Vagina (tissue), 2 donors: ENCODE results near the gene ONECUT1. TPM values are rescaled to one million over a fixed set of nuclear protein-coding genes. Genes with fewer than 3 reads are reported as not detected.

Experiments used
- DNase-seq, 2 donors: peaks; one replicate each; pipeline ENCODE4 v3.0.0-alpha.2; 2017; ENCODE audit errors: extremely low spot score in 2 of 2
- H3K27ac ChIP-seq: fragments of 200-600 bp; sonication (generic); one replicate; pipeline ENCODE4 v1.5.1; 2019
- H3K27me3 ChIP-seq: fragments of 200-600 bp; sonication (generic); one replicate; pipeline ENCODE4 v1.5.1; 2019
- H3K36me3 ChIP-seq, 2 donors: fragments of 200-600 bp; sonication (generic); one replicate each; pipeline ENCODE4 v1.5.1; 2017 to 2019
- H3K4me1 ChIP-seq: fragments of 200-600 bp; sonication (generic); one replicate; pipeline ENCODE4 v1.5.1; 2019
- H3K4me3 ChIP-seq, 2 donors: fragments of 200-600 bp; sonication (generic); 1 replicate in 1 of 2; 2 replicates in 1 of 2; pipeline ENCODE4 v1.5.1; 2016 to 2019
- H3K9me3 ChIP-seq: fragments of 200-600 bp; sonication (generic); one replicate; pipeline ENCODE4 v1.5.1; 2019
- POLR2A ChIP-seq, 2 donors: fragments of 450-650 bp; IDR thresholded peaks; one replicate each; pipeline ENCODE4 v1.6.1; 2017; ENCODE audit warnings: antibody characterized with exemption in 2 of 2, mild to moderate bottlenecking in 2 of 2, moderate library complexity in 2 of 2
- POLR2AphosphoS5 ChIP-seq, 2 donors: sonication (generic); formaldehyde crosslinking; IDR thresholded peaks; one replicate each; pipeline ENCODE4 v1.9.0; 2017; ENCODE audit warnings: antibody characterized with exemption in 2 of 2, mild to moderate bottlenecking in 2 of 2, low read depth in 1 of 2; ENCODE audit not compliant: insufficient read depth in 1 of 2
- intact Hi-C: fragments of 100-400 bp; cut with DNase I; formaldehyde crosslinking; loops from one replicate; pipeline ENCODE4 v1.15.1; 2023
- total RNA-seq: library from RNA; depleted of rRNA; stranded (reverse); fragments of >200 nt; gene quantifications from one replicate; pipeline ENCODE4 v1.2.3, GENCODE V29; 2016
- TF ChIP-seq, protein P1 (sequence below), 3 experiments: fragments of 450-650 bp in 2 of 3; fragments of 200-600 bp in 1 of 3; sonication (generic) in 1 of 3; IDR thresholded peaks; one replicate each; pipeline ENCODE4 v1.5.1; 2017 to 2019; ENCODE audit warnings: antibody characterized with exemption in 3 of 3, mild to moderate bottlenecking in 2 of 3, moderate library complexity in 2 of 3

Gene ONECUT1
- total RNA-seq, 1 donor from 2014 or later = not detected

DNA sequence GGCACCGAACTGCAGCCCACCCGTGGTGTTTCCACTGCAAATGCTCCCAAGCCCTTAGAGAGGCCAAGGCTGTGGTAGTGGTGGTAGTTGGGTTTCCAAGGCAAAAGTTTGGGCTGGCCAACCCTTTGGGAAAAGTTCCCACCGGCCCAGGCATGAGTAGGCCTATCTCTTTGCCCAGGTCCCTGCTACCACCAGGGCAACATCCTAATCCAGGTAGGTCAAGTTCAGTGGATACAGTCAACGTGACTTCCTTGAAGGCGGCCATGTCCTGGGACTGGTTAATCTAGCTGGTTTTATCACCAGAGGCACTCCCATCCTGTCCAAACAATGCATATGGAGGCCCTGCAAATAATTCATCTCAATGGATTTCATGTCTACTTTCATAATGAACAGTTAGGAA lies 1.6 kb upstream of the ONECUT1 start:
- Histone ChIP-seq H3K9me3 (no peaks in the 10 kb centered on the region), H3K27ac (no peak overlapping the region), H3K27me3 (peaks cover 19% of the 10 kb centered on the region), H3K4me3 (no peak overlapping the region), H3K36me3 (no peaks in the 10 kb centered on the region), H3K4me1 (peaks cover 28% of the 10 kb centered on the region)
- intact Hi-C loops = no loop called here
- TF ChIP-seq POLR2A (IDR thresholded peaks at IDR 0.05) (no peak), POLR2AphosphoS5 (IDR thresholded peaks at IDR 0.05; ENCODE audit: insufficient read depth in 1 of 2, low read depth in 1 of 2) (no peak)
- TF ChIP-seq, protein P1, sequence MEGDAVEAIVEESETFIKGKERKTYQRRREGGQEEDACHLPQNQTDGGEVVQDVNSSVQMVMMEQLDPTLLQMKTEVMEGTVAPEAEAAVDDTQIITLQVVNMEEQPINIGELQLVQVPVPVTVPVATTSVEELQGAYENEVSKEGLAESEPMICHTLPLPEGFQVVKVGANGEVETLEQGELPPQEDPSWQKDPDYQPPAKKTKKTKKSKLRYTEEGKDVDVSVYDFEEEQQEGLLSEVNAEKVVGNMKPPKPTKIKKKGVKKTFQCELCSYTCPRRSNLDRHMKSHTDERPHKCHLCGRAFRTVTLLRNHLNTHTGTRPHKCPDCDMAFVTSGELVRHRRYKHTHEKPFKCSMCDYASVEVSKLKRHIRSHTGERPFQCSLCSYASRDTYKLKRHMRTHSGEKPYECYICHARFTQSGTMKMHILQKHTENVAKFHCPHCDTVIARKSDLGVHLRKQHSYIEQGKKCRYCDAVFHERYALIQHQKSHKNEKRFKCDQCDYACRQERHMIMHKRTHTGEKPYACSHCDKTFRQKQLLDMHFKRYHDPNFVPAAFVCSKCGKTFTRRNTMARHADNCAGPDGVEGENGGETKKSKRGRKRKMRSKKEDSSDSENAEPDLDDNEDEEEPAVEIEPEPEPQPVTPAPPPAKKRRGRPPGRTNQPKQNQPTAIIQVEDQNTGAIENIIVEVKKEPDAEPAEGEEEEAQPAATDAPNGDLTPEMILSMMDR (IDR thresholded peaks at IDR 0.05) = no peak
- DNase-seq = no peak

DNA sequence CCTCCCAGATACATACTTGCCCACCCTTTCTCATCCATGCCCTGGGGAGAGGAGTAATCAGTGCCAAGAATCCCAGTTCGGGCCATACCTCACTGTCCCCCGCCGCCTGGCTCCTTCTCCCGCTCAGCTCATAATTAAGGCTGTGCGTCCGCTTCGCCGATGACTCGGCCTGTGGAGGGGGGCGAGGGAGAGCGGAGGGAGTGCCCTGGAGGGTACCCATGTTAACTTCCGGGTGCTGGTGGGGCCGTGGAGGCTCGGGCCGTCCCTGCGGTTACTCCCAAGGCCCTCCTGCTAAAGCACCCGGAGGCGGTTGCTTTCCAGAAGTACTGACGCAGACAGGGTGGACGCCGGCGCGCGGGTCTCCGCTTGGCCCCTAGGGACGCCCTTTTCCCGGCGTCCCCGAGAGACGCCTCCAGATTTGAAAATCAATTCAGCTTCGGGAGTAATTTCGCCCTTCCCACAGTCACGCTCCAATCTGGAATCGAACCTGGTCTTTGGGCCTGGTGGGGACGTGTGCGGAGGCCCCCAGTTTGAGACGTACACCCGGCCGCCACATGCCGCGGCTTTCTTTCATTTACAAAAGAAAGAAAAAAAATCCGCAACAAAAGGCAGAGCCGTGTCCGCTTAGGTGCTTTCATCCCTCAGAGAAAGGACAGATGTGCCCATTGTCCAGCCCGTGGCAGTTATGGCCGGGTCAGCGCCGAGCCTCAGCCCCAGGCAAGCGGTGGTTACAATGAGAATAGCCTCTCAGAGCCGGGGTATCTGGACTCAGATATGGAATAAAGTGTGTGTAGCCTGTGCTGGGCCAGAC lies 1.0 kb upstream of the ONECUT1 start:
- Histone ChIP-seq H3K27ac (no peak overlapping the region), H3K9me3 (no peaks in the 10 kb centered on the region), H3K27me3 (peaks cover 25% of the 10 kb centered on the region), H3K36me3 (no peaks in the 10 kb centered on the region), H3K4me3 (peak overlapping the region; percentile 46 to 49), H3K4me1 (peaks cover 28% of the 10 kb centered on the region)
- TF ChIP-seq POLR2AphosphoS5 (IDR thresholded peaks at IDR 0.05; ENCODE audit: insufficient read depth in 1 of 2, low read depth in 1 of 2) (no peak), POLR2A (IDR thresholded peaks at IDR 0.05) (no peak)
- TF ChIP-seq, protein P1 (IDR thresholded peaks at IDR 0.05) = no peak
- intact Hi-C loops = no loop called here
- no peak for DNase-seq

DNA sequence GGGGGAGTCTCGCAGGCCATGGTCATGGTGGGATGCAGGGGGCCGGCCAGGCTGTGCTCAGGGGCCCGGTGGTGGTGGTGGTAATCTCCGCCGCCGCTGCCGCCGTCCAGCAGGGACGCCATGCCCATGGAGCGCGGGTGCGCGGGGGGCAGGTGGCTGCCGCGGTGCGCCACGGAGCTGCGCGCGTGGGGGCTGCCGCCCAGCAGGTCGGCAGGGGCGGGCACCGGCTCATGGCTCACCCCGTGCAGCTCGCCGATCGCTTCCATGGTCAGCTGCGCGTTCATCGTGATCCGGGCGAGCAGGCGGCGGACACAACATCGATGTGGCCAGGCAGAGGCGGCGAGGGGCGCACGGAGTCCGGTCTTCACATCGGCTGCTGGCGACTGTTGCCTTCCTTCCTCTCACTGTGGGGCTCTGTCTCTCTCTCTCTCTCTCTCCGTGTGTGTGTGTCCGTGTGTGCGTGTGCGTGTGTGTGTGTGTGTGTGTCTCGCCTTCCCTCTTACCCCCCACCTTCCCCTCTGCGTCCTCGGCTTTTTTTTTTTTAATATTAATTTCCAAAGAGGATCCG lies 451 bp downstream of the ONECUT1 start:
- Histone ChIP-seq H3K4me3 (peak overlapping the region; percentile 46 to 49), H3K4me1 (peaks cover 40% of the 10 kb centered on the region), H3K27ac (no peak overlapping the region), H3K9me3 (no peaks in the 10 kb centered on the region), H3K36me3 (no peaks in the 10 kb centered on the region), H3K27me3 (peaks cover 34% of the 10 kb centered on the region)
- peak in 1 of 2 donors; percentile 52 for DNase-seq
- TF ChIP-seq, protein P1 (IDR thresholded peaks at IDR 0.05) = no peak
- TF ChIP-seq POLR2AphosphoS5 (IDR thresholded peaks at IDR 0.05; ENCODE audit: insufficient read depth in 1 of 2, low read depth in 1 of 2) (no peak), POLR2A (IDR thresholded peaks at IDR 0.05) (no peak)
- intact Hi-C loops = no loop called here

DNA sequence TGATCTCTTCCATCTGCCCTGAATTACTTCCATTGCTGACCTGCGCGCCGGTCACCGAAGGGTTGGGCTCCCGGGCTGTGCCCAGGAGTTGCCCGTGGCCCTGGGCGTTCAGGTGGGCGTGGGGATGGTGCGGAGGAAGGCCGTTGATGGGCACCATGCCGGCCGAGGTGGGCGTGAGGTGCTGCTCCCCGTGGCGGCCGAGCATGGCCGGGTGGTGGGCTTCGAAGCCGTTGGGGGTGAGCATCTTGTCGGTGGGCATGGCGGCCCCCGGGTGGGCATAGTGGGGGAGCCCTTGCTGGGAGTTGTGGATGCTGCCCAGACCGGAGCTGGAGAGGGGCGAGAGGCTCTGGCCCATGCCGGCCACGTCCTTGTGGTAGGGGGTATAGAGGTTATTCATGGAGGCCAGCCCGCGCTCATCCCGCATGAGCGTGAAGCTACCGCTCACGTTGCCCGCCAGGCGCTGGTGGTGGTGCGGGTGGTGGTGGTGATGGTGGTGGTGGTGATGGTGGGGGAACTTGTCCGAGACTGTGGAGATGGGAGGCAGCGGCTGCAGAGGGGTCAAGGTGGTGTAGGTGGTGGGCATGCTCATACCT lies 1.0 kb downstream of the ONECUT1 start:
- peak overlapping the region; percentile 46 to 49 for H3K4me3 ChIP-seq
- H3K4me1 ChIP-seq = peaks cover 46% of the 10 kb centered on the region
- intact Hi-C loops = no loop called here
- H3K9me3 ChIP-seq = no peaks in the 10 kb centered on the region
- DNase-seq = no peak
- H3K27ac ChIP-seq = no peak overlapping the region
- no peaks in the 10 kb centered on the region for H3K36me3 ChIP-seq
- H3K27me3 ChIP-seq = peaks cover 35% of the 10 kb centered on the region
- TF ChIP-seq POLR2A (IDR thresholded peaks at IDR 0.05) = no peak
- TF ChIP-seq, protein P1 (IDR thresholded peaks at IDR 0.05) = no peak
- no peak for TF ChIP-seq POLR2AphosphoS5 (IDR thresholded peaks at IDR 0.05; ENCODE audit: insufficient read depth in 1 of 2, low read depth in 1 of 2)
